DOHH2 (cell line): ENCODE measurements around the gene MTSS2.

Experiments used
- EZH2phosphoT487 ChIP-seq: fragments of 200-600 bp; sonication (generic); IDR thresholded peaks from 2 replicates; pipeline ENCODE4 v1.6.1; 2017; ENCODE audit warnings: borderline replicate concordance, mild to moderate bottlenecking, antibody characterized with exemption, low read length, moderate library complexity, mixed read lengths
- TF ChIP-seq, protein P1 (sequence below): fragments of 200-600 bp; sonication (generic); IDR thresholded peaks from one replicate; pipeline ENCODE4 v1.5.1; 2014; ENCODE audit warnings: antibody characterized with exemption, mild to moderate bottlenecking, low read depth, low read length; ENCODE audit not compliant: poor library complexity, severe bottlenecking

DNA sequence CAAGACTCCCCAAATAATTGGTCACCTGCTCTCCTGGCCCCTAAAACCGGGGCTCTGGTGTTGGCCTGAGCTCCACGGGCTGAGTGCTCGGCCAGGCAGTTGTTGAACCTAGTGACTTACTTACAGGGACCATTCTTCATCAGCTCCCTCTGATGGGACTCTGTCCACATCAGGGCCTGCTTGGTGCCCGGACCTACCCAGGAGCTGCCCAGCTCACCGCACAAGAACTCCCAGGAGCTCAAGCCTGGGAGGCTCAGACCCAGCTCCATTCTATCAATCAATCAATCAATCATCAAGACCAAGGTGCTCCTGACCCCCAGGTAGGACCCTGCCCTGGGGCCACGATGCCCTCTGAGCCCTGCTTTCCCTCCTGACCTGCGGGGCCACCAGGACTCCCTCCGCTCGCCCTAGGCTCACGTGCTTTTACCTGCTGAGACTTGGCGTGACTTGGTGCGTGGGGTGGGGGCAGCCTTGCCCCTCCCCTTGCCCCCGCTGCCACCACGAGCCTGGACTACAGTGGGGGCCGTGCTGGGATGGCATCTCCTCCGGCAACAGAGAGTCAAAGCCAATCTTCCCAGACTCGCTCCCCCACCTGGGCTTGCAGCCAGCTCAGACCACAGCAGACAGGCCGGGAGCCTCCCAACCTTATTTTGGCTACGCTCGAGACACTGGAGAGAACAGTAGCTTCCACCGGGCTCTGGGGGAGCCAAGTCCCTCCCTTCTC is 23.8 kb downstream of the MTSS2 start:
- TF ChIP-seq, protein P1, sequence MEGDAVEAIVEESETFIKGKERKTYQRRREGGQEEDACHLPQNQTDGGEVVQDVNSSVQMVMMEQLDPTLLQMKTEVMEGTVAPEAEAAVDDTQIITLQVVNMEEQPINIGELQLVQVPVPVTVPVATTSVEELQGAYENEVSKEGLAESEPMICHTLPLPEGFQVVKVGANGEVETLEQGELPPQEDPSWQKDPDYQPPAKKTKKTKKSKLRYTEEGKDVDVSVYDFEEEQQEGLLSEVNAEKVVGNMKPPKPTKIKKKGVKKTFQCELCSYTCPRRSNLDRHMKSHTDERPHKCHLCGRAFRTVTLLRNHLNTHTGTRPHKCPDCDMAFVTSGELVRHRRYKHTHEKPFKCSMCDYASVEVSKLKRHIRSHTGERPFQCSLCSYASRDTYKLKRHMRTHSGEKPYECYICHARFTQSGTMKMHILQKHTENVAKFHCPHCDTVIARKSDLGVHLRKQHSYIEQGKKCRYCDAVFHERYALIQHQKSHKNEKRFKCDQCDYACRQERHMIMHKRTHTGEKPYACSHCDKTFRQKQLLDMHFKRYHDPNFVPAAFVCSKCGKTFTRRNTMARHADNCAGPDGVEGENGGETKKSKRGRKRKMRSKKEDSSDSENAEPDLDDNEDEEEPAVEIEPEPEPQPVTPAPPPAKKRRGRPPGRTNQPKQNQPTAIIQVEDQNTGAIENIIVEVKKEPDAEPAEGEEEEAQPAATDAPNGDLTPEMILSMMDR, result no peak
- no peak for TF ChIP-seq EZH2phosphoT487
